EH (cell line): ENCODE data around the gene RAD51B.

ENCODE experiments used
- DNase-seq: peaks from one replicate; pipeline ENCODE4 v3.0.0-alpha.2; 2015; ENCODE audit warnings: low read depth

RAD51B gene

GRCh38 chr14:68234101-68234905 is 414.7 kb downstream of the RAD51B start:
- no peak for DNase-seq

- DNase-seq = peak; percentile 58
Observed at GRCh38 chr14:68235011-68235410, 415.4 kb downstream of the RAD51B start.

- DNase-seq = peak; percentile 51
Observed at GRCh38 chr14:68236582-68237458, 417.2 kb downstream of the RAD51B start.

GRCh38 chr14:68238551-68238950 is 419.0 kb downstream of the RAD51B start:
- no peak for DNase-seq

GRCh38 chr14:68238976-68239375 is 419.4 kb downstream of the RAD51B start:
- DNase-seq = no peak

GRCh38 chr14:68239988-68240771 is 420.6 kb downstream of the RAD51B start:
- no peak for DNase-seq

GRCh38 chr14:68241862-68242487 is 422.4 kb downstream of the RAD51B start:
- DNase-seq = no peak

- DNase-seq = no peak
Observed at GRCh38 chr14:68243450-68244010, 424.0 kb downstream of the RAD51B start.

- DNase-seq = no peak
Observed at GRCh38 chr14:68244262-68244980, 424.8 kb downstream of the RAD51B start.

GRCh38 chr14:68245146-68246073 is 425.8 kb downstream of the RAD51B start:
- DNase-seq = no peak

- peak; percentile 73 for DNase-seq
Observed at GRCh38 chr14:68246074-68246785, 426.7 kb downstream of the RAD51B start.

GRCh38 chr14:68246786-68247105 is 427.2 kb downstream of the RAD51B start:
- DNase-seq = no peak

GRCh38 chr14:68247274-68247673 is 427.7 kb downstream of the RAD51B start:
- DNase-seq = no peak

- DNase-seq = no peak
Observed at GRCh38 chr14:68247676-68248268, 428.2 kb downstream of the RAD51B start.

- peak; percentile 67 for DNase-seq
Observed at GRCh38 chr14:68248481-68249255, 429.1 kb downstream of the RAD51B start.

- DNase-seq = peak; percentile 75
Observed at GRCh38 chr14:68249661-68250451, 430.3 kb downstream of the RAD51B start.
